CD4-positive, alpha-beta T cell treated with Interleukin-15 for 1 hour (primary cell): ENCODE data around the gene LRRC59.
"Not testable (repeated sequence)": the region's sequence is repeated elsewhere in the genome, so short reads cannot be mapped to it uniquely, and the experiment has no call there.

Experiments used
- DNase-seq: peaks from one replicate; pipeline ENCODE4 v3.0.0-alpha.2; 2020

The LRRC59 gene

DNA sequence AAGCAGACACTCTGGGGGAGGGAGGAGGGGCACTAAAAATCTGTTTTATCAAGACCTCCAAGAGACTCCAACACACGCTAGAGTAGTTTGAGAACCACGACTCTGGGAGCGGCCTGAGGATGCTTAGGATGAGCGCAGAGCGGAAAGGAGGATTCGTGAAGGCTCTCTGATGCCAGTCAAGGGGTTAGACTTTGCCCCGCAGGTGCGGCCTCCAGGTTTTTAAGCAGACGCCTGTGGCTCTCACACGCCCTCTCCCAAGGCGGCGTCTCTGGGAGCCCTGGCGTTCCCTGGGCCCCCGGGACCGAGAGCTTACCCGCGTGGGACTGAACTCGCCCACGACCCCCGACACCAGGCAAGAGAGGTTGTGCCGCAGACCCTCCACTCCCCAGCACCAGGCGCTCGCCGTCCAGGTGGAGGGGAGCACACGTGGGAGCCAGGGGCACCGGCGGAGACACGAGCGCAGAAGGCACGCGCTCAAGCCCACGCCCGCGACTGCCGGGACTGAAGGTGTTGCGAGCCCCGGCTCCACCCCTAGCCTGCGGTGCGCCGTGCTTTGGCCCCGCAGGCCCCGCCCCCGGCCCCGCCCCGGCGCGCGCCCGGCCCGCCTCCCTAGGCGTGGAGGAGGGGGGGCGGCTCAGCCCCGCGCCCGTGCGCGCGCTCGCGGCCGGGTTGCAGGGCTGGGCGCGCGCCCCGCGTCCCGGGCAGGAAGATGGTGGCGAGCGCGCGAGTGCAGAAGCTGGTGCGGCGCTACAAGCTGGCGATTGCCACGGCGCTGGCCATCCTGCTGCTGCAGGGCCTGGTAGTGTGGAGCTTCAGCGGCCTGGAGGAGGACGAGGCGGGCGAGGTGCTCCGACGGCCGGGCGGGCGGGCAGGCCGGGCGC lies 51.7 kb downstream of the LRRC59 start, which contains the start of gene XYLT2:
XYLT2 (plus strand) TSS at position 695 of the 881 bp plus-strand sequence; CDS start at position 710, 15 bp downstream.
- DNase-seq = peak; percentile 91

DNA sequence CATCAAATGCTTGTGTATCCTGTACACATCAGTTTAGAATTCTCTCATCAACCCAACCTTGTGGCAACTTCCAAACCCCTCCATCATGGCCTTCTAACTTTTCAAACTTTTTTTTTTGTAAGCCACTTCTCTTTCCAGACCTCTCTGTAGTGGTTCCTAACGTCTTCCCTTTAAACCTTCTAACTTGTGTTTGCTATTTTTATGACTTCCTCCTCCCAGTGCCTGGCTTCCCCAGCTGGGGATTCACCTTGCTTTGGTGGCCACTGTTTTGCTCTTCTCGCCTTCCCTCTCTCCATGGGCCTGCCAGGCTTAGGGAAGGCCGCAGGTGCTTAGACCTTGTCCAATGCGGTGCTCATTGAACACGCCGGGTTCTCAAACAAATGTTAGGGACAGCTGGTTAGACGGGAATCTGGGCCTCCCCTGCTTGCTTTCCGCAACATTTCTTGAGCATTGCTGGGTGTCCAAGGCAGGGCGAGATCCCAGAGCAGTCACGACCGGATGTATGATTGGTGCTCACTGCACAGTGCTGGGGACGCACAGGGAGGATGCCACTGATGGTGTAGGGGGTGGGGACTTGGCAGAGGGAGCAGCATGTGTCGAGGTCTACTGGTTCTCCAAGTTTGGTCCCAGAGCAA lies 52.5 kb downstream of the LRRC59 start:
- DNase-seq = no peak

- DNase-seq = no peak
These were observed 57.9 kb downstream of the LRRC59 start for GRCh38 chr17:50339381-50339780.

DNA sequence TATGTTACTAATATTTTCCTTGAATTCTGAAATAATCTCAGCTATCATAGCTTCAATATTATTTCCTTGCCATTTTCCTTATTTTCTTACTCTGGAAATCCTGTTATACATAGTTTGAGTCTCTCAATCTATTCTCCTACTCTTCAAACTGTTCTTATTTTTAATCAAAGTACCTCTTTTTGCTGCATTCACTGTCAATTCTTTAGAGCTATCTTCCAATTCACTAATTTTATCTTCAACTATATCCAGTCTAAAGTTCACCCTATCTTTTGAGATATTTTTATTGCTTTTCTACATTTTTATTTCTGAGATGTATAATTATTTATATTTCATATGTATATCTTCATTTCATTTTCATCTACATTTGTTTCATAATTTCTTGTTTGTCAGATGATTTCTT lies 58.7 kb downstream of the LRRC59 start:
- DNase-seq = no peak

DNA sequence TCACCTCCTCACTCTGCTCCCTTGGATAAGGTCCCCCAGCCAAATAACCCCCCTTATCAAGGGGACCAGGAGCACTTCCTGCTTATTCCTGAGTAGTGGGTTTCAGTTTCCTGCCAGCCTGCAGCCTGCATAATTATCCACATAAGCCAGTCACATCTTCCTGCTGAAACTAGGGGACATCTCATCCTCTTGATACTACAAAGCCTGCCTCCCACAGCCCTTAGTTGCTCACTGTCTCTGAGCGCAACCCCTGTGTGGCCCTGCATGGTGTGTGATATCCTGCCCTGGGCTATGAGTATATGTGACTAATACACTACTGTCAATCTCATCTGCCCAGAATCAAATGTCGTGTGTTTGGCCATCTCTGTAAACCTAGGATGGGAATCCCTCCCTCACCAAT lies 59.4 kb downstream of the LRRC59 start:
- DNase-seq = no peak

GRCh38 chr17:50333291-50334057 lies 63.8 kb downstream of the LRRC59 start:
- not testable (repeated sequence) for DNase-seq

DNA sequence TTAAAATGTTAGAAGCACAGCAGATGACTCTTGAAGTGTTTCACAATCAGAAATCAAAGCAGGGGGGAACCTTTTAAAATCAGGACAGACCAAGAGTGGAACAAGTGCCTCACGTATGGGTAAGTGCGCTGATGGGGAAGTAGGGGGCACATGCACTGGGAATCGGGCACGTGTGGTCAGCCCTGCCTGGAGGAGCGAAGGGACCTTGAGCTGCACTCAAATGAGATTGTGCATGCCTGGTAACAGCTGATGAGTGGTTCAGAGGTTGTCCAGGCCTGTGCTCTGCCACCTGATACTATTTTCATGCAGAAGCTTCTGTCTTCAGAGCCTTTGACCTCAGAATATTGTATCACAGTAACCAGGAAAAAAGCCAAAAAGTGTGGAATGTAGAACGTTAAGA lies 65.1 kb downstream of the LRRC59 start:
- DNase-seq = no peak
